Measurements from ENCODE around the gene NAA50.

NAA50 gene

DNA sequence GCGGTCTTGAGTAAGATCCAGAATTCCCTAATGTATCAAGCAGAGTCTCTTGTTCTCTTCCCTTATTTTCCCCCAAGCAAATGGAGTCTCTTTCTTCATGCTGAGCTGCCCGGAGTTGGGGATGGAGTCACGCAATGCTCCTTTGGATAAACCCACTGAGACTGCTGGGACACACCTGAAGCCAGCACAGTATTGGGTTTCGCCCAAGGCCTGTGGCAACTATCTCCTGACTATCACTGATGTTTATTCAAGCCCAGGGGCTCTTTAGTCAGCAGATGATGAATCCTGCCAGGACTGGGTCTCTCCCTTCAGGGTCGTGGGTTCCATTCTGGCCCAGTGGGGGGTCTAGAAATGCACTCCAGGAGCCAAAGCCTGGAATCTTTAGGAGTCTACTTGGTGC is 60.9 kb downstream of the NAA50 start:
- no peak for DNase-seq

DNA sequence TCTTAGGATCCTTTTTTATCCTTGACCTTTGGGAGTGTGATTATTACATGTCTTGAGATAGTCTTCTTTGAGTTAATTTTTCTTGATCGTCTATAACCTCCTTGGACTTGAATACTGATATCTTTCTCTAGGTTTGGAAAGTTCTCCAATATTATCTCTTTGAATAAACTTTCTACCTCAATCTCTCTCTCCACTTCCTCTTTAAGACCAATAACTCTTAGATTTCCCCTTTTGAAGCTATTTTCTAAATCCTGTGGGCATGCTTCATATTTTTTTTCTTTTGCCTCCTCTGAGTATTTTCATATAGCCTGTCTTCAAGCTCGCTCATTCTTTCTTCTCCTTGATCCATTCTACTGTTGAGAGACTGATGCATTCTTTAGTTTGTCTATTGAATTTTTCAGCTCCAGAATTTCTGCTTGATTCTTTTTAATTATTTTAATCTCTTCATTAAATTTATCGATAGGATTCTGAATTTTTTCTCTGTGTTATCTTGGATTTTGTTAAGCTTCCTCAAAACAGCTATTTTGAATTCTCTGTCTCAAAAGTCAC is 61.7 kb downstream of the NAA50 start:
- no peak for DNase-seq

DNA sequence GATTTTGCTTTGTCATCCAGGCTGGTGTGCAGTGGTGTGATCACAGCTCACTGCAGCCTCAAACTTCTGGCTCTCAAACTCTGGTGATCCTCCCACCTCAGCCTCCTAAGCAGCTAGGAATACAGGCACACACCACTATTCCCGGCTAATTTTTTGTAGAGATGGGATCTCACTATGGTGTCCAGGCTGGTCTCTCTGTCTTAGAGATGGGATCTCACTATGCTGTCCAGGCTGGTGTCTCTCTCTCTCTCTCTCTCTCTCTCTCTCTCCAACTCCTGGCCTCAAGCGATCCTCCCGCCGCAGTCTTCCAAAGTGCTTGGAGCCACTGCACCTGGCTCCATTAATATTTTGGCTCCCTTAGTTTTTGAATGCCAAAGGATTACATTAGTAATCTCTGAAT is 67.3 kb downstream of the NAA50 start:
- DNase-seq: no peak

DNA sequence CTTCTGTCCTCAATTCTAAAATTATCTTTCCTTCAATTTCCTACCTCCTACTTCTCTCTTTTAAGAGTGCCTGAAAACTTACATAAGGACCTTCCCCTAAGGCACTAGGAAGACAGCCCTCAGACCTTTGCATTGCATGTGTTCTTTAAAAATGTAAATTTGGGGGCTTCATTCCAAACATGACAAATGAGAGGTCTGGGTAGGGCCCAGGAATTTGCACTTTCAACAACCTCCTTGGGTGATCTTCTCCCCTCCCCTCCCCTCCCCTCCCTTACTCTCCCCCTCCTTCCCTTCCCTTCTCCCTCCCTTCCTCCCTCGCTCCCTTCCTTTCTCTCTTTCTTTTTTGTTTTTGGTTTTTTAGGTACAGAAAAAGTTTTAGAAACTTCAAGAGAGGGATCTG is 68.3 kb downstream of the NAA50 start:
- no peak for DNase-seq

DNA sequence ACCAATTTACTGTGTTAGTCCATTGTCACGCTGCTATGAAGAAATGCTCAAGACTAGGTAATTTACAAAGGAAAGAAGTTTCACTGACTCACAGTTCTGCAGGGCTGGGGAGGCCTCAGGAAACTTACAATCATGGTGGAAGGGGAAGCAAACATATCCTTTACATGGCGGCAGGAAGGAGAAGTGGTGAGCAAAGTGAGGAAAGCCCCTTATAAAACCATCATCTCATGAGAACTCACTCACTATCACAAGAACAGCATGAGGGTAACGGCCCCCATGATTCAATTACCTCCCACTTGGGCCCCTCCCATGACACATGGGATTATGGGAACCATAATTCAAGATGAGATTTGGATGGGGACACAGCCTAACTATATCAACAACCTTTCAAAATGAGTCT is 69.8 kb downstream of the NAA50 start:
- no peak for DNase-seq

DNA sequence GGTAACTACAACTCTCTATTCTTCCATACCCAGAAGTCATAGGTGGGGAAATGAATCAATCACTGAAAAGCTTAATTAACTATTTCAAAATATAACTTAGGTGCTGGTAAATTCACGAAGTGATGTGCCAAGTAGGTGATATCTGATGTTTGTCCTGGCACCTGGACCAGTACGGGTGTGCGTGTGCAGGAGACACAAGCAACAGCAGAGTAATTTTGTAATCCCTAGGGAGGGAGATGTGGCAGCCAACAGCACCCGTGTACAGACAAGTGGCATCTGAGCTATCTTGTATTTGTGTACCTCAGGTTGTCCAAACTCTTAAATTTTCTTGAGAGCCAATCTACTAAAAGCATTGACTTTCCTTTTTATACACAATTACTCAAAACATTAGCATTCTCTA is 72.5 kb downstream of the NAA50 start:
- no peak for DNase-seq

DNA sequence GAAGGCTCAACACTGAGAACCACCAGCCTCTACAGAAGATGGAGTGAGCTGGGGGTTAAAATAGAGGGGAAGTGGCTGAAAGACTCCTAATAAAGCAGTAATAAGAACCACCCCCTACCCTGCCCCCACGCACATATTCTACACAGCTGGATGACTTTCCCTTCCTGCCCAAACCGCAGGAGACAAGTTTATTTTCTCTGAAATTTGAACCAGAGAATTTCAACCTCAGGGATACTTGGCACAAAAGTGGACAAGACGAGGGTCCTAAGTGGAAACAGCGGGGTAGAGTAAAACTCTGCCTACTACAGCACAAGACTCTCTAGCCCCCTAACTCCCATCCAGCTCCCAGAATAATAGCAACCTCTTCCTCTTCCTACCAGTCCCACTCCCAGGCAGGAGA is 78.0 kb downstream of the NAA50 start:
- no peak for DNase-seq

Data from SHP77 treated with DMSO at 0.1 percent for 48 hours (cell line).